Esophagus squamous epithelium (tissue), 5 donors: ENCODE results near the gene SIGLECL1. TPM values are rescaled to one million over a fixed set of nuclear protein-coding genes. Genes with fewer than 3 reads are reported as not detected.

Experiments
- DNase-seq: peaks from one replicate; lab custom pipeline; 2025; lab: John Stamatoyannopoulos, UW
- H3K27ac ChIP-seq, 4 donors: fragments of 200-600 bp; sonication (generic); one replicate each; pipeline ENCODE4 v1.5.1; 2016 to 2019; ENCODE audit warnings: mild to moderate bottlenecking in 1 of 4
- H3K27me3 ChIP-seq, 4 donors: fragments of 200-600 bp; sonication (generic); 1 replicate in 3 of 4; 2 replicates in 1 of 4; pipeline versions ENCODE4 v1.5.1 to v1.6.0; 2017 to 2021; ENCODE audit warnings: antibody characterized with exemption in 1 of 4
- H3K36me3 ChIP-seq, 3 donors: fragments of 200-600 bp; sonication (generic); one replicate each; pipeline ENCODE4 v1.5.1; 2016 to 2019
- H3K4me1 ChIP-seq, 3 donors: fragments of 200-600 bp; sonication (generic); one replicate each; pipeline ENCODE4 v1.5.1; 2017 to 2019
- H3K4me3 ChIP-seq, 4 donors: fragments of 200-600 bp; sonication (generic); 1 replicate in 3 of 4; 2 replicates in 1 of 4; pipeline ENCODE4 v1.5.1; 2016 to 2019; ENCODE audit warnings: mild to moderate bottlenecking in 2 of 4, moderate library complexity in 1 of 4
- H3K9me3 ChIP-seq, 3 donors: fragments of 200-600 bp; sonication (generic); one replicate each; pipeline ENCODE4 v1.5.1; 2016 to 2019
- CTCF ChIP-seq, 6 experiments: fragments of 450-650 bp in 4 of 6; fragments of 200-600 bp in 2 of 6; sonication (generic) in 2 of 6; IDR thresholded peaks; one replicate each; pipeline ENCODE4 v1.5.1; 2016 to 2019; ENCODE audit warnings: antibody characterized with exemption in 6 of 6, mild to moderate bottlenecking in 4 of 6, moderate library complexity in 4 of 6
- POLR2A ChIP-seq, 4 donors: fragments of 450-650 bp; IDR thresholded peaks; one replicate each; pipeline ENCODE4 v1.6.1; 2017; ENCODE audit warnings: antibody characterized with exemption in 4 of 4, mild to moderate bottlenecking in 4 of 4, moderate library complexity in 3 of 4
- WGBS, 2 donors: methylation state at CpG; one replicate each; pipeline ENCODE4 v1.1.5; 2018; 5-methylcytosine and 5-hydroxymethylcytosine counted together
- intact Hi-C: fragments of 100-400 bp; cut with DNase I; formaldehyde crosslinking; loops from one replicate; pipeline ENCODE4 v1.15.0; 2022
- total RNA-seq, 4 donors: library from RNA; depleted of rRNA; stranded (reverse); fragments of >200 nt; gene quantifications; one replicate each; pipeline ENCODE4 v1.1.0, GENCODE V29; 2016
- donor health status: DM: yes; HTN: yes; CAD: no.

Gene SIGLECL1
- total RNA-seq, 4 donors from 2014 or later, result not detected

GRCh38 chr19:51295382-51296126 lies 44.7 kb downstream of the SIGLECL1 start:
- Histone ChIP-seq H3K27ac (no peak overlapping the region), H3K36me3 (no peaks in the 10 kb centered on the region), H3K27me3 (peaks cover 0 to 53% (median 2%) of the 10 kb centered on the region in 4 donors), H3K4me1 (no peaks in the 10 kb centered on the region), H3K9me3 (no peaks in the 10 kb centered on the region), H3K4me3 (no peak overlapping the region)
- TF ChIP-seq CTCF (IDR thresholded peaks at IDR 0.05) (no peak), POLR2A (IDR thresholded peaks at IDR 0.05) (no peak)
- WGBS, 2 donors, result 27 to 36% methylated on average over 10 to 13 of the region's 15 CpGs
- intact Hi-C loops, result no loop called here
- DNase-seq, result no peak

- 43 to 57% methylated on average over 6 to 8 of the region's 9 CpGs for WGBS, 2 donors
- Histone ChIP-seq H3K27me3 (peaks cover 0 to 50% (median 2%) of the 10 kb centered on the region in 4 donors), H3K4me1 (no peaks in the 10 kb centered on the region), H3K36me3 (no peaks in the 10 kb centered on the region), H3K27ac (no peak overlapping the region), H3K9me3 (no peaks in the 10 kb centered on the region), H3K4me3 (no peak overlapping the region)
- TF ChIP-seq POLR2A (IDR thresholded peaks at IDR 0.05) (no peak), CTCF (IDR thresholded peaks at IDR 0.05) (no peak)
- intact Hi-C loops, result no loop called here
- DNase-seq, result no peak
These were observed 45.6 kb downstream of the SIGLECL1 start for GRCh38 chr19:51296336-51297093.

GRCh38 chr19:51297406-51297805 lies 46.5 kb downstream of the SIGLECL1 start:
- TF ChIP-seq CTCF (IDR thresholded peaks at IDR 0.05), result no peak
- TF ChIP-seq POLR2A (IDR thresholded peaks at IDR 0.05), result no peak
- H3K36me3 ChIP-seq, result no peaks in the 10 kb centered on the region
- intact Hi-C loops, result no loop called here
- no peak for DNase-seq
- no peaks in the 10 kb centered on the region for H3K4me1 ChIP-seq
- H3K27ac ChIP-seq, result no peak overlapping the region
- 47 to 74% methylated on average over 3 to 5 of the region's 5 CpGs for WGBS, 2 donors
- H3K9me3 ChIP-seq, result peaks cover 0 to 4% (median 0%) of the 10 kb centered on the region in 3 donors
- peaks cover 0 to 45% (median 2%) of the 10 kb centered on the region in 4 donors for H3K27me3 ChIP-seq
- H3K4me3 ChIP-seq, result no peak overlapping the region

- Histone ChIP-seq H3K27ac (no peak overlapping the region), H3K9me3 (peaks cover 0 to 9% (median 0%) of the 10 kb centered on the region in 3 donors), H3K4me3 (no peak overlapping the region), H3K36me3 (no peaks in the 10 kb centered on the region), H3K4me1 (no peaks in the 10 kb centered on the region), H3K27me3 (peaks cover 0 to 25% (median 0%) of the 10 kb centered on the region in 4 donors)
- 66 to 70% methylated on average over 5 of the region's 7 CpGs for WGBS, 2 donors
- no peak for DNase-seq
- intact Hi-C loops, result no loop called here
- TF ChIP-seq CTCF (IDR thresholded peaks at IDR 0.05) (no peak), POLR2A (IDR thresholded peaks at IDR 0.05) (no peak)
These were observed 50.4 kb downstream of the SIGLECL1 start for GRCh38 chr19:51301266-51301665.

GRCh38 chr19:51305479-51305878 lies 54.6 kb downstream of the SIGLECL1 start:
- 64 to 77% methylated on average over 3 of the region's 3 CpGs for WGBS, 2 donors
- H3K9me3 ChIP-seq, result peaks cover 0 to 28% (median 0%) of the 10 kb centered on the region in 3 donors

More at GRCh38 chr19:51305479-51305878, 54.6 kb downstream of the SIGLECL1 start:
- Histone ChIP-seq H3K4me1 (no peaks in the 10 kb centered on the region), H3K27me3 (peaks cover 0 to 54% (median 2%) of the 10 kb centered on the region in 4 donors), H3K36me3 (no peaks in the 10 kb centered on the region), H3K4me3 (no peak overlapping the region), H3K27ac (no peak overlapping the region)
- TF ChIP-seq POLR2A (IDR thresholded peaks at IDR 0.05) (no peak), CTCF (IDR thresholded peaks at IDR 0.05) (no peak)
- no peak for DNase-seq
- intact Hi-C loops, result no loop called here
